Liver (tissue), 3 donors: ENCODE measurements around the gene PRRT1B.
A peak's percentile ranks its signal among the peaks of the same experiment; 100 is the strongest.

Source experiments
- CTCF ChIP-seq: fragments of 150-350 bp; IDR thresholded peaks from 2 replicates; pipeline ENCODE4 v1.5.1; 2017; ENCODE audit warnings: improper control_type of control experiment, low read depth, low read length; ENCODE audit not compliant: missing input control
- FOXA1 ChIP-seq: IDR thresholded peaks from 2 replicates; pipeline ENCODE4 v1.6.1; 2016; ENCODE audit warnings: antibody characterized with exemption
- JUND ChIP-seq, 2 donors: IDR thresholded peaks; 2 replicates each; pipeline ENCODE4 v1.6.1; 2016; ENCODE audit warnings: antibody characterized with exemption in 2 of 2
- RAD21 ChIP-seq, 2 donors: IDR thresholded peaks; 2 replicates each; pipeline ENCODE4 v1.6.1; 2016; ENCODE audit warnings: antibody characterized with exemption in 2 of 2, mild to moderate bottlenecking in 2 of 2
- ZBTB33 ChIP-seq: IDR thresholded peaks from 2 replicates; pipeline ENCODE4 v1.6.1; 2016; ENCODE audit warnings: antibody characterized with exemption
- donor health status: healthy.
- donor health status: healthy.

DNA sequence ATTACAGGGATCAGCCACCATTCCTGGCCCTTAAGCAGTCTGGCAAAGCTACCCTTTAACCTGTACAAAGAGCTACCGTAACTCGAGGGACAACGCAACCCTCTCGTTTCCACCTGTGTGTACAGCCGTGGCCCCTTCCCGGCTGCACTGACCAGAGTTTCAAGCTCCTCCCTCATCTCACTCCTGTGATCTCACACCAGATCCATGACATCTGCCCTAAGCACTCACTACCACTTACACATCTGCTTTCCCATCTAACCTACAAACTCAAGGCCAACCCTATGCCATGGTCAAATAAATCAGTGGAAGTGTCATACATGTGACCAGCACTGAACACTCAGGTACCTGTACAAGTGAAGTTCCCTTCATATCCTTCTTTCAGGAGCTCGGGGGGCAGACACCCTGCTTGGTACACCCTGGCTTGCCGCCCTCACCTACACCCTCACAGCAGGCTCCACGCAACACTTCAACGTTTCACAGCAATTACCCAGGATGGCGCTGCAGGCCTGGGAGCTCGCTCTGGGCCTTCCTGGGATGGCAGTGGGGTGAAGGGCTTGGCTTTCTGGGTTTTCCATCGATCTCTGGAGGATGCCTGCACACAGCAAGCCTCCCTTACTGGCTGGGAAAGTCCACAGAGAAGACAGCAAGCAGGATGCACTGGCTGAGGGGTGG is 61.7 kb downstream of the PRRT1B start:
- TF ChIP-seq RAD21 (IDR thresholded peaks at IDR 0.05) (peak in 1 of 2 donors; percentile 29), JUND (IDR thresholded peaks at IDR 0.05) (no peak), CTCF (no peak), ZBTB33 (no peak), FOXA1 (no peak)
